Measurements from ENCODE around the gene TRNP1. TPM values are rescaled to one million over a fixed set of nuclear protein-coding genes. Genes with fewer than 3 reads are reported as not detected.
"Not testable (repeated sequence)": the region's sequence is repeated elsewhere in the genome, so short reads cannot be mapped to it uniquely, and the experiment has no call there.

TRNP1 gene
- total RNA-seq, 2 donors from 2014 or later: 0.22 TPM; not detected in 1

DNA sequence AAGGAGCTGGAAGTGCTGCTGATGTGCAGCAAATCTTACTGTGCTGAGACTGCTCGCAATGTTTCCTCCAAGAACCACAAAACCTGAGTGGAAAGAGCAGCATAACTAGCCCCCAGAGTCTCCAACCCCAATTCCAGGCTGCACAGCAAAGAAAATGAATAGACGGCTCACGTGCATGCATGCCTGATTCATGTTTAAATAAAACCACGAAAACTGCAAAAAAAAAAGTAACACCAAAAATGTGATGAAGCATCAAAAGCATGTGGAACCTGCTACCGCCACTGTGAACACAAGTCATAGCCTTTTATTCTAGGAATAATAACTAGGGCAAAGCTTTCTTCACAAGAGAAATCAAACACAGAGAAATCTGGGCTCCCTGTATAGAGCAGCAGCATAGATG is 9.6 kb upstream of the TRNP1 start:
- DNase-seq: no peak
- ATAC-seq: no peak
- Mint-ChIP-seq H3K36me3 (ENCODE audit: low read depth) (peaks cover 4% of the 10 kb centered on the region), H3K27me3 (peaks cover 19% of the 10 kb centered on the region), H3K4me3 (no peak overlapping the region), H3K27ac (no peak overlapping the region), H3K4me1 (peaks cover 6% of the 10 kb centered on the region)
- H3K9me3 ChIP-seq (ENCODE audit: control insufficient read depth, low read length, poor library complexity, severe bottlenecking): no peaks in the 10 kb centered on the region

DNA sequence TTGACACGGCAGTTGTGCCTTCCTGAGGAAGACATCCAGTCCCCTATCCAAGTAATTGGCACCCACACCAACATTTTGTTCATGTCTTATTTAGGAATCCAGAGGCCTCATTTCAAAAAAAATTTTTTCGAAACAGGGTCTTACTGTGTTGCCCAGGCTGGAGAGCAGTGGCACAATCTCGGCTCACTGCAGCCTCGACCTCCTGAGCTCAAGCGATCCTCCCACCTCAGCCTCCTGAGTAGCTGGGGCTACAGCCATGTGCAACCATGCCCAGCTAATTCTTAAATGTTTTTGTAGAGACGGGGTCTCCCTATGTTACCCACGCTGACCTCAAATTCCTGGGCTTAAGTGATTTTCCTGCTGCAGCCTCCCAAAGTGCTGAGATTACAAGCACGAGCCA is 9.2 kb upstream of the TRNP1 start:
- H3K4me1 Mint-ChIP-seq: peaks cover 6% of the 10 kb centered on the region
- H3K36me3 Mint-ChIP-seq (ENCODE audit: low read depth): peaks cover 3% of the 10 kb centered on the region
- no peaks in the 10 kb centered on the region for H3K9me3 ChIP-seq (ENCODE audit: control insufficient read depth, low read length, poor library complexity, severe bottlenecking)
- H3K27ac Mint-ChIP-seq: no peak overlapping the region
- no peak overlapping the region for H3K4me3 Mint-ChIP-seq
- ATAC-seq (no peak), DNase-seq (no peak)
- peaks cover 20% of the 10 kb centered on the region for H3K27me3 Mint-ChIP-seq

DNA sequence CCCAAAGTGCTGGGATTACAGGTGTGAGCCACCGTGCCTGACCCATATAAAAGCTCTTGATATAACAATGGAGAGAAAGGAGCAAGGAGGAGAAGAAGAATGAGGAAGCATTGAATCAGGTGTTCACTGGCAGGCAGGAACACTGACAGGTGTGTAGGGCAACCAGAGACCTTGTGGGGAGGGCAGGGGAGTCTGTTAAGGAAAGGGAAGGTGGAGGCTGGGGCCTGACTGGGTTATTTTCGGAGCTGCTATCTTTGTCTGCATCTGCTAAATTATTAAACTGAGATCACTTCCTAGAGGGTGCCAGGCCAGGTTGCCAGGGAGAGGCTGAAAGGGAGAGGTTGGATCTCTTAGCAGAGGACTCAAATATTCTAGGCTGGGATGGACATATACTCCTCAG is 6.8 kb upstream of the TRNP1 start:
- H3K9me3 ChIP-seq (ENCODE audit: control insufficient read depth, low read length, poor library complexity, severe bottlenecking): no peaks in the 10 kb centered on the region
- Mint-ChIP-seq H3K4me3 (no peak overlapping the region), H3K36me3 (ENCODE audit: low read depth) (no peaks in the 10 kb centered on the region), H3K27ac (no peak overlapping the region), H3K27me3 (peaks cover 28% of the 10 kb centered on the region), H3K4me1 (peaks cover 2% of the 10 kb centered on the region)
- no peak for DNase-seq
- ATAC-seq: no peak

DNA sequence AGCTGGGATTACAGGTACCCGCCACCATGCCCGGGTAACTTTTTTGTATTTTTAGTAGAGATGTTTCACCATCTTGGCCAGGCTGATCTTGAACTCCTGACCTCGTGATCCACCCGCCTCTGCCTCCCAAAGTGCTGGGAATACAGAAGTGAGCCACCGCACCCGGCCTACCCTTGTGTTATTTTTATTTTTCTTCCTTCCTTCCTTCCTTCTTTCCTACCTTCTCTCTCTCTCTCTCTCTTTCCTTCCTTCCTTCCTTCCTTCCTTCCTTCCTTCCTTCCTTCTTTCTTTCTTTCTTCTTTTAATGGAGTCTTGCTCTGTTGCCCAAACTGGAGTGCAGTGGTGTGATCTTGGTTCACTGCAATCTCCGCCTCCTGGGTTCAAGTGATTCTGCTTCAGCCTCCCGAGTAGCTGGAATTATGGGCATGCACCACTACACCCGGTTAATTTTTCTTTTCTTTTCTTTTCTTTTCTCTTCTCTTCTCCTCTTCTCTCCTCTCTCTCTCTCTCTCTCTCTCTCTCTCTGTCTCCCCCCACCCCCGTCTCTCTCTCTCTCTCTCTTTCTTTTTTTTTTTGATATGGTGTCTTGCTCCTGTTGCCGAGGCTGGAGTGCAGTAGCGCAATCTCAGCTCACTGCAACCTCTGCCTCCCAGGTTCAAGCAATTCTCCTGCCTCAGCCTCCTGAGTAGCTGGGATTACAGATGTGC is 3.9 kb upstream of the TRNP1 start:
- not testable (repeated sequence) for H3K9me3 ChIP-seq (ENCODE audit: control insufficient read depth, low read length, poor library complexity, severe bottlenecking); H3K27ac Mint-ChIP-seq; H3K36me3 Mint-ChIP-seq (ENCODE audit: low read depth); DNase-seq; ATAC-seq; H3K4me1 Mint-ChIP-seq; H3K4me3 Mint-ChIP-seq
- peaks cover 36% of the 10 kb centered on the region for H3K27me3 Mint-ChIP-seq

DNA sequence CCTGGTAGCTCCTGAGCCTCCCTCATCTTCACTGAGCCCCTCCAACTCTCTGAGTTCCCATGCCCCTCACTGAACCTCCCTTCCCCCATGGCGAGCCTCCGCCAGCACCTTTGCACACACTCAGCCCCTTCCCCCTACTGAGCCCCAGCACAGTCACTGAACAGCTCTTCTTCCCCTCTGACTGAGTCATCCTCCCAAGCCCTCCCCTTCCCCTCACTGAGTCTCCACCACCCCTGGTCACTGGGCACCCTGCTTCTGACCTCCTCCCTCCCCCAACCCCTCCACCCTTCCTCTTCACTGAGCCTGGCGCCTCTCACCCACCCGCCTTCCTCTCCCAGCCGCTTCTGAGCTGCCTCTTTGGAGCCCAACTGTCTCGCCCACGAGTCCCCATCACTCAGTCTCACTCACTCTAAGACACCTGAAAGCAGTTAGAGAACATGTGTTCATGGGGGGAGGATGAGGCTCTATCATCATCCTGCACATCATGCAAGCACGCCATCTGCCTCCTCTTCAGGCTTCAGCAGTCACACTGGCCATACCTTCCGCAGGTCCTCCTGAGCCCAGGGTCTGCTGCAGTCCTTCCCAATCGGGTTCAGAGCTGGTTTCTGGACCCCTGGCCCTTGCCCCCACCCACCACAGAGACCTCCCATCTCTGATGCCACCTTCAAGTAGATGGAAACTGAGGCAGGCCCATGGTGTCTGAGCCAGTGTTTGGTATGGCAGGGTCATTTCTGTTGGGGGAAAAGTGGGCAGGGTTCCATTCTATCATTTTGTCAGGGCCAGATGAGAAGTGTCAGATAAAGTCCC is 2.0 kb upstream of the TRNP1 start:
- ATAC-seq (no peak), DNase-seq (no peak)
- H3K36me3 Mint-ChIP-seq (ENCODE audit: low read depth): no peaks in the 10 kb centered on the region
- no peak overlapping the region for H3K27ac Mint-ChIP-seq
- H3K27me3 Mint-ChIP-seq: peaks cover 53% of the 10 kb centered on the region
- peak overlapping the region; percentile 31 for H3K4me3 Mint-ChIP-seq
- peaks cover 7% of the 10 kb centered on the region for H3K4me1 Mint-ChIP-seq
- no peaks in the 10 kb centered on the region for H3K9me3 ChIP-seq (ENCODE audit: control insufficient read depth, low read length, poor library complexity, severe bottlenecking)

DNA sequence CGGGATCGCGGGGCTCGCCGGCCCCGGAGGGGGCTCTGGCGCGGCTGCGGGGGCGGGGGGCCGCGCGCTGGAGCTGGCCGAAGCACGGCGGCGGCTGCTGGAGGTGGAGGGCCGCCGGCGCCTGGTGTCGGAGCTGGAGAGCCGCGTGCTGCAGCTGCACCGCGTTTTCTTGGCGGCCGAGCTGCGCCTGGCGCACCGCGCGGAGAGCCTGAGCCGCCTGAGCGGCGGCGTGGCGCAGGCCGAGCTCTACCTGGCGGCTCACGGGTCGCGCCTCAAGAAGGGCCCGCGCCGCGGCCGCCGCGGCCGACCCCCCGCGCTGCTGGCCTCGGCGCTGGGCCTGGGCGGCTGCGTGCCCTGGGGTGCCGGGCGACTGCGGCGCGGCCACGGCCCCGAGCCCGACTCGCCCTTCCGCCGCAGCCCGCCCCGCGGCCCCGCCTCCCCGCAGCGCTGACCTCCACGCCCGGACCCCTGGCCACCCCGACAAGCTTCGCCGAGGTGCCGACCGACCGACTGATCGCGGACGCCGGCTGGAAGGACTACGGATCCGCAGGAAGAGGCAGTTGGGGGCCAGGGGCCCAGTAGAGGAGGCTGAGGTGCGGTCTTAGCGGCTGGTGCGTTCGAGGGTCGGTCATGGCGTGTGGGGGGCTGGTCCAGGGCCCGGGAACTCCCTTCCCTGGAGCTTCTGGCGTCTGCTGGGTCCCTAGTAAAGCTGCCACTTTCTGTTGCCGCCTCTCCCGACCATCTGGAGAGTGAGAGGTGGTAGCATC is 711 bp downstream of the TRNP1 start:
- Mint-ChIP-seq H3K4me3 (peak overlapping the region; percentile 84), H3K36me3 (ENCODE audit: low read depth) (no peaks in the 10 kb centered on the region), H3K4me1 (peaks cover 11% of the 10 kb centered on the region), H3K27ac (no peak overlapping the region), H3K27me3 (peaks cover 55% of the 10 kb centered on the region)
- DNase-seq: peak; percentile 18 to 29 (median 20)
- H3K9me3 ChIP-seq (ENCODE audit: control insufficient read depth, low read length, poor library complexity, severe bottlenecking): no peaks in the 10 kb centered on the region
- ATAC-seq: peak; percentile 52

DNA sequence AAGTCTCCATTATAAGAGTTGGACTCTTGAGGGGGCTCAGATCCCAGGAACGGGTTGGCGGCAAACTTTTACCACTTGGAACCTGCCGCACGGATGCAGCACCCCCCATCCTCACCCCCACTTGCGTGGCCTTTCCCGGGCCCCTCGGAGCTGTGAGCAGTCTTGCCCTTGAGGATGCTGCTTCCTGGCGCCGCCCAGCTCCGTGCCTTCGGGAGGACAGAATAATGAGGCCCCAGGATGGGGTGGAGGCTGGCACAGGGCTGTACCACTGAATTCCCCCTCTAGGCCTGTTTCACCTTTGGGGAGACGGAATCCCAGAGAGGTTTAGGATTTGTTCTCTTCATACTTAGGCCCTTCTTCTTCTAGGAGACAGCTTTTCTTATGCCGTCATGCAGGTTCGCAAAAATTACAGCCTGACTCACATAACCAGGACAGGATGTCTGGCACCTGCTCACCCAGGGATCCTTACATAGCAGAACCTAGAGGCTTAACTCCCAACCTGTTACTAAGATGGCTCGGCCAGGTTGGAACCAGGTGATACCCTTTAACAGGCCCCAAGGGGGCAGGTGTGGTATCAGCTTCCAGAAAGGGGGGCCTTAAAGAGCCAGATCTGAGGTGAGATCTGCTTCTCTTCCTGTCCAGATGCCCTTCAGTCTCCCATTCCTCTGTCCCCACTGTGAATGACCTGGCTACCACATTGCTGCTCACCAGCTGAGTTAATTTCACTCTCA is 1.5 kb downstream of the TRNP1 start:
- Mint-ChIP-seq H3K27ac (no peak overlapping the region), H3K4me1 (peaks cover 11% of the 10 kb centered on the region), H3K4me3 (peak overlapping the region; percentile 76), H3K36me3 (ENCODE audit: low read depth) (no peaks in the 10 kb centered on the region), H3K27me3 (peaks cover 49% of the 10 kb centered on the region)
- ATAC-seq: no peak
- no peak for DNase-seq
- no peaks in the 10 kb centered on the region for H3K9me3 ChIP-seq (ENCODE audit: control insufficient read depth, low read length, poor library complexity, severe bottlenecking)

DNA sequence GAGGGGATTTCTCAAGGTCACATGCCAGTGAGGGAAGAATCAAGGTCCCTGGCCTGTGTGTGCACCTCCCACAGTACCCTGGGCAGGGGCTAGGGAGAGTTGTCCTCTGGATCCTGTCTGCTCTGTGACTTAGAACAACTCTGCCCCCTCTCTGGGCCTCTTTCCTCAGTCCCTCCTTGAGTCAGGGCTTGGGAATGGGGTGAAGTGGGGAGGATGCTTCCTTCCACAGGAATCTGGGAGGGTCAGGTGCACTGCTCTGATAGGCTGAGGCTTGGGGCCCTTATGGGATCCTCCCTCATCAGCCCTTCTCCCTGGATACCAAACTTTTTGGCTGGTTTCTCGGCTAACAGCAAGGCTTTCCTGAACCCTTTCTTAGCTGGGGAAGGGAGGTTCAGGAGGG is 2.5 kb downstream of the TRNP1 start:
- Mint-ChIP-seq H3K27me3 (peaks cover 52% of the 10 kb centered on the region), H3K27ac (no peak overlapping the region), H3K36me3 (ENCODE audit: low read depth) (no peaks in the 10 kb centered on the region), H3K4me3 (no peak overlapping the region), H3K4me1 (peaks cover 11% of the 10 kb centered on the region)
- no peaks in the 10 kb centered on the region for H3K9me3 ChIP-seq (ENCODE audit: control insufficient read depth, low read length, poor library complexity, severe bottlenecking)
- DNase-seq (no peak), ATAC-seq (no peak)

DNA sequence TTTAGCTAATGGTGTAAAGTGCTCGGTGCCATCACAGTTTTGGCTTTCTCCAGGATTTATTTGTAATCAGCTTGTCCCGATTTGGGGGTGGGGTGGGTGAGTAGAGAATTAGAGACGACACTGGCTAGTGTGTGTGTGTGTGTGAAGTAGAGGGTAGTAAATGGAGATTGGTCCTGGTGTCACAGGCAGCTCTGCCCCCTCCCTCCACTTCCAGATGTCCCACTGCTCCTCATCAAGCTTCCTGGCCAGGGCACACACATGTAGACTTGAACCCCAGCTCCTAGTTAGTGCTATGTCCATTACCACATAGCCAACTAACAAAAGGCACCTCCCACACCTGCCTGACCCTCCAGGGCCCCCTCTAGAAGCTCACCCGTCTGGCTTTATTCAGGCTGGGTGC is 3.2 kb downstream of the TRNP1 start:
- ATAC-seq (no peak), DNase-seq (no peak)
- peaks cover 46% of the 10 kb centered on the region for H3K27me3 Mint-ChIP-seq
- H3K36me3 Mint-ChIP-seq (ENCODE audit: low read depth): no peaks in the 10 kb centered on the region
- no peaks in the 10 kb centered on the region for H3K9me3 ChIP-seq (ENCODE audit: control insufficient read depth, low read length, poor library complexity, severe bottlenecking)
- peaks cover 9% of the 10 kb centered on the region for H3K4me1 Mint-ChIP-seq
- H3K27ac Mint-ChIP-seq: no peak overlapping the region
- no peak overlapping the region for H3K4me3 Mint-ChIP-seq

DNA sequence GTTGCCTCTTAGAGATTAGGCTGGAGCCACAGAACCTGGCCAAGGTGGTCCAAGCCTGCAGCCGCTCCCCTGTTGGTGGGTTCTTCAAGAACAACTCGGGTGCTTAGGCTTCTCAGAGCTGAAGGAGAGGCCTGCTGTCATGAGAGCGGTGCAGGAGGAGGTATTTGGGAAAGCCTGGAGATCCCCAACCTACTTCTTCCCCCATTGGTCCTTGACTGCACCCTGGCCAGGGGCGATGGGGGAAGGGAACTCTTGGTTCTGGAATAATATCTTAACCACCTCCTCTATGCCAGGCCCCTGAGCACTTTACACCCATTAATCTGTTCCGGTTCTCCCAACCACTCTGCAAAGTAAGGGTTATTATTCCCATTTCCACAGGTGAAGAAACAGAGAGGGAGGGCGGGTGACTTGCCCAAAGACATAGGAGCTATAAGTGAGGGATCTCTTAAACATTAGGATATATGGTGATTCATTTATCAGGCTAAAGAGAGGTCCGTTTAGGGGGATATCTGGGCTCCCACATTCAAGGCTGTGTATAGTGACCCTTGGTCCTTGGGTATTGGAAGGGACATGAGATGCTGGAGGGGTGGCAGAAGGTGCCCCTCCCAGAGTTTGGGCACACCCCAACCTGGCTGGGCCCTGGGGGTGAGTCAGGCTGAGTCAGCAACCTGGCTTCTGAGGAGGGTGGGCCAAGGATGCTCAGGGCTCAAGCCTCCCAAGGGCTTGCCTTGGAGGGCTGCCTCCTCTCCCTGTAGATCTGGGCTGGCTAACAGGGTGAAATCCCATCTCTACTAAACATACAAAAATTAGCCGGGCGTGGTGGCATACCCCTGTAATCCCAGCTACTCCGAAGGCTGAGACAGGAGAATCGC is 5.2 kb downstream of the TRNP1 start:
- peaks cover 36% of the 10 kb centered on the region for H3K27me3 Mint-ChIP-seq
- no peaks in the 10 kb centered on the region for H3K9me3 ChIP-seq (ENCODE audit: control insufficient read depth, low read length, poor library complexity, severe bottlenecking)
- H3K4me1 Mint-ChIP-seq: peaks cover 8% of the 10 kb centered on the region
- H3K4me3 Mint-ChIP-seq: no peak overlapping the region
- H3K27ac Mint-ChIP-seq: peak overlapping the region; percentile 47
- ATAC-seq: no peak
- no peaks in the 10 kb centered on the region for H3K36me3 Mint-ChIP-seq (ENCODE audit: low read depth)
- DNase-seq: no peak

DNA sequence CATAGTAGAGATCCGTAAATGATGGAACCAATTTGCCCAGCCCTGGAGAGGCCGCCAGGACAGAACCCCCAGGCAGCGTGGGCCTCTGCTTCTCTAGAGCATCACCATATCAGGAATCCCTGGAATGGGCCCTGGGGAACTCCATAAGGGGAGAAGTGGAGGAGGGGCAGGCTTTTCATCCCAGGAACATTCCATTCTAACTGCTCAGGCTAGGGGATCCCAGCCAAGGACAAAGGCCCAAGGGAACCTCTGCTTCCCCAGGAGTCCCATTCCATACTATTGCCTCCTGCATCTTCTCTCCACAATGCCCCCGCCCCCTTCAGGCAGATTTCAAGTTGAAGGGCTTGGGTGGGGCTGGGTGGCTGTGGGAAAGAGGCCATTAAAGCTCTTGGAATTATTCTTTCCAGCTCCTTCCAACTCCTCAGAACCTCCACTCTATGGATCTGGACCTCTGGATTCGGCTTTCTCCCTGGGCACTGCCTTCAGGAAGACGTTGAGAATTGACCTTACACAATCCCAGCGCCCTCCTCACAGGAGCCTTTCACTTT is 6.0 kb downstream of the TRNP1 start:
- no peak overlapping the region for H3K27ac Mint-ChIP-seq
- H3K9me3 ChIP-seq (ENCODE audit: control insufficient read depth, low read length, poor library complexity, severe bottlenecking): no peaks in the 10 kb centered on the region
- no peak overlapping the region for H3K4me3 Mint-ChIP-seq
- H3K36me3 Mint-ChIP-seq (ENCODE audit: low read depth): no peaks in the 10 kb centered on the region
- H3K27me3 Mint-ChIP-seq: peaks cover 36% of the 10 kb centered on the region
- peaks cover 7% of the 10 kb centered on the region for H3K4me1 Mint-ChIP-seq
- ATAC-seq: no peak
- no peak for DNase-seq

All from T-helper 17 cell (primary cell).